Activated T-cell treated with anti-CD3 and anti-CD28 coated beads, Interleukin-2, amount 50 U/mL, for 24 hours (primary cell): Measurements from ENCODE around the gene MRFAP1.
"Not testable (repeated sequence)": the region's sequence is repeated elsewhere in the genome, so short reads cannot be mapped to it uniquely, and the experiment has no call there.

Experiments
- DNase-seq: peaks from one replicate; pipeline ENCODE4 v3.0.0-alpha.2; 2020
- H3K27ac Mint-ChIP-seq: 2 replicates; pipeline ENCODE4 v1.8.0; 2020; ENCODE audit warnings: mild to moderate bottlenecking, mixed read lengths
- H3K27me3 Mint-ChIP-seq: 2 replicates; pipeline ENCODE4 v1.8.0; 2020; ENCODE audit warnings: mixed read lengths
- H3K36me3 Mint-ChIP-seq: 2 replicates; pipeline ENCODE4 v1.8.0; 2020; ENCODE audit warnings: low read depth, mixed read lengths
- H3K4me1 Mint-ChIP-seq: 2 replicates; pipeline ENCODE4 v1.8.0; 2020; ENCODE audit warnings: low read depth, mixed read lengths
- H3K4me3 Mint-ChIP-seq: 2 replicates; pipeline ENCODE4 v1.8.0; 2020; ENCODE audit warnings: mild to moderate bottlenecking, moderate library complexity, mixed read lengths
- H3K9me3 Mint-ChIP-seq: 2 replicates; pipeline ENCODE4 v1.8.0; 2020; ENCODE audit warnings: mixed read lengths

The MRFAP1 gene

GRCh38 chr4:6658597-6659075, 18.2 kb downstream of the MRFAP1 start:
- H3K9me3 Mint-ChIP-seq: no peaks in the 10 kb centered on the region

DNA sequence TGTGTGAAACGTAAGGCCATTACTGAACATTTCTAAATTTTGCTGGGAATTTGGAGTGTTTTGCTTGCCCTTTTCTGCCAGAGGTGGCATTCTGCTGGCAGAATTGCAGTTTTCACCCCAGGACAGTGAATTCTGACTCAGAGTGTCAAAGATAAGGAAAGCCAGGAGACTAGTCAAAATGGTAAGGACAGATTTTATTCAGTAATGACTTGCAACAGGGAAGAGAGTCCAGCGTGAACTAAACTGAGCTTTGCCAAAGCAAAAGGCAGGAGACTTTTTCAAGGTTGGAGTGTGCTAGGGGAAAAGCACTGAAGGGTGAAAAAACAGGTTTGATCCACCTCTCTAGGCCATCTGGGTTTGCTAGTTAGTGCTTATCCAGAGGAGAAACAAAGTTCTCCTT, 19.4 kb downstream of the MRFAP1 start:
- no peaks in the 10 kb centered on the region for H3K9me3 Mint-ChIP-seq
- no peaks in the 10 kb centered on the region for H3K36me3 Mint-ChIP-seq
- H3K4me1 Mint-ChIP-seq: peaks cover 16% of the 10 kb centered on the region
- no peak overlapping the region for H3K4me3 Mint-ChIP-seq
- no peak for DNase-seq
- H3K27ac Mint-ChIP-seq: no peak overlapping the region
- peaks cover 35% of the 10 kb centered on the region for H3K27me3 Mint-ChIP-seq

More at GRCh38 chr4:6658597-6659075, 18.2 kb downstream of the MRFAP1 start:
- peak overlapping the region; percentile 54 for H3K4me3 Mint-ChIP-seq
- no peak overlapping the region for H3K27ac Mint-ChIP-seq
- peaks cover 13% of the 10 kb centered on the region for H3K4me1 Mint-ChIP-seq
- DNase-seq: peak; percentile 72
- H3K36me3 Mint-ChIP-seq: no peaks in the 10 kb centered on the region
- H3K27me3 Mint-ChIP-seq: peaks cover 30% of the 10 kb centered on the region

DNA sequence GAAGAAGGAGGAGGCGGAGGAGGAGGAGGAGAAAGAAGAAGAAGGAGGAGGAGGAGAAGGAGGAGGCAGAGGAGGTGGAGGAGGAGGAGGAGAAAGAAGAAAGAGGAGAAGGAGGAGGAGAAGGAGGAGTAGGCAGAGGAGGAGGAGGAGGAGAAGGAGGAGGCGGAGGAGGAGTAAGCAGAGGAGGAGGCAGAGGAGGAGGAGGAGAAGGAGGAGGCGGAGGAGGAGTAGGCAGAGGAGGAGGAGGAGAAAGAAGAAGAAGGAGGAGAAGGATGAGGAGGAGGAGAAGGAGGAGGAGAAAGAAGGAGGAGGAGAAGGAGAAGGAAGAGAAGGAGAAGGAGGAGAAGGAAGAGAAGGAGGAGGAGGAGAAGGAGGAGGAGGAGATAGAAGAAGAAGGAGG, 19.9 kb downstream of the MRFAP1 start:
- no peak for DNase-seq
- peaks cover 35% of the 10 kb centered on the region for H3K27me3 Mint-ChIP-seq
- H3K4me1 Mint-ChIP-seq: peaks cover 16% of the 10 kb centered on the region
- H3K36me3 Mint-ChIP-seq: no peaks in the 10 kb centered on the region
- H3K4me3 Mint-ChIP-seq: no peak overlapping the region
- no peaks in the 10 kb centered on the region for H3K9me3 Mint-ChIP-seq
- H3K27ac Mint-ChIP-seq: no peak overlapping the region

DNA sequence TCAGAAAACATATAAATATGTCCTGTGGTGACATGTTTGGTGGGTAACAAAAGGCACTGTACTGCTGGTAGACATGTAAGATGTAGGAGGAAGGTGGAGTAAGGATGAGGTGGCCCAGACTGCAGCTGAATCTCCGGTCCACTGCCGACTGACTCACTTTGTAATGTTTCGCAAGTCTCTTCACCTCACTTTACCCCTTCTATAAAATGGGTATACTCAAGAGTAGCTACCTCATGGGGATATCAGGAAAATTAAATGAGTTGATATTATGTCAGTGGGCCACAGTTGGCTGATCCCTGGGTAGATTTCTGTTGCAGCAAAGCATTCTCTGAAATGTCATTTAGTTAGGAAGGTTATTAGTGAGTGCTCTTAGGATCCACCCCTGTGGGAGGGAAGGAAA, 22.1 kb downstream of the MRFAP1 start:
- H3K27ac Mint-ChIP-seq: no peak overlapping the region
- H3K4me3 Mint-ChIP-seq: no peak overlapping the region
- H3K36me3 Mint-ChIP-seq: no peaks in the 10 kb centered on the region
- no peak for DNase-seq
- peaks cover 16% of the 10 kb centered on the region for H3K4me1 Mint-ChIP-seq
- H3K9me3 Mint-ChIP-seq: no peaks in the 10 kb centered on the region
- peaks cover 35% of the 10 kb centered on the region for H3K27me3 Mint-ChIP-seq

- no peak overlapping the region for H3K4me3 Mint-ChIP-seq
- peak overlapping the region; percentile 5 for H3K27ac Mint-ChIP-seq
- H3K9me3 Mint-ChIP-seq: no peaks in the 10 kb centered on the region
- peak; percentile 50 for DNase-seq
- H3K27me3 Mint-ChIP-seq: peaks cover 35% of the 10 kb centered on the region
- no peaks in the 10 kb centered on the region for H3K36me3 Mint-ChIP-seq
- peaks cover 13% of the 10 kb centered on the region for H3K4me1 Mint-ChIP-seq
These were observed 23.3 kb downstream of the MRFAP1 start for GRCh38 chr4:6663596-6664393.

- Mint-ChIP-seq H3K4me1 (peaks cover 3% of the 10 kb centered on the region), H3K4me3 (no peak overlapping the region), H3K27ac (no peak overlapping the region)
These were observed 24.8 kb downstream of the MRFAP1 start for GRCh38 chr4:6665320-6665654.

DNA sequence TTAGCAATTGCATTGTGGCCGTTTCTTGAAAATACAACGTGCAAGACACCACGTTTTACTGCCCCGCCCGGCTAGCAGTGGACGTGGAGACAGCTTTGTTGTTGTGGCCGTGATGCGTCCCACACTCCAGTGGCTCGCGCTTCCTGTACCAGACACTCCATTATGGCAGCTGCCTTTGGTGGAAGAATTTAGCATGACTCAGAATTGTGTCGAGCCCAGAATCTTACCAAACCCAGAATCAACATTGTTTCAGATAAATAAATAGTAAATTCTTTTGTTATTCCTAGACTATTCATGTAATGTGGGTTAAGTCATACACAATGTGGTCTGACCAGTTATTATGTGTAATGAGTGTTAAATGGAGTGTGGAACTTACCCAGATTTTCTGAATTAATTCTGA, 27.9 kb downstream of the MRFAP1 start:
- no peak overlapping the region for H3K27ac Mint-ChIP-seq
- peaks cover 8% of the 10 kb centered on the region for H3K4me1 Mint-ChIP-seq
- H3K27me3 Mint-ChIP-seq: peaks cover 7% of the 10 kb centered on the region
- H3K36me3 Mint-ChIP-seq: peaks cover 1% of the 10 kb centered on the region
- DNase-seq: no peak
- no peaks in the 10 kb centered on the region for H3K9me3 Mint-ChIP-seq
- no peak overlapping the region for H3K4me3 Mint-ChIP-seq

More at GRCh38 chr4:6665320-6665654, 24.8 kb downstream of the MRFAP1 start:
- DNase-seq: no peak
- no peaks in the 10 kb centered on the region for H3K36me3 Mint-ChIP-seq
- no peaks in the 10 kb centered on the region for H3K9me3 Mint-ChIP-seq
- H3K27me3 Mint-ChIP-seq: peaks cover 29% of the 10 kb centered on the region

DNA sequence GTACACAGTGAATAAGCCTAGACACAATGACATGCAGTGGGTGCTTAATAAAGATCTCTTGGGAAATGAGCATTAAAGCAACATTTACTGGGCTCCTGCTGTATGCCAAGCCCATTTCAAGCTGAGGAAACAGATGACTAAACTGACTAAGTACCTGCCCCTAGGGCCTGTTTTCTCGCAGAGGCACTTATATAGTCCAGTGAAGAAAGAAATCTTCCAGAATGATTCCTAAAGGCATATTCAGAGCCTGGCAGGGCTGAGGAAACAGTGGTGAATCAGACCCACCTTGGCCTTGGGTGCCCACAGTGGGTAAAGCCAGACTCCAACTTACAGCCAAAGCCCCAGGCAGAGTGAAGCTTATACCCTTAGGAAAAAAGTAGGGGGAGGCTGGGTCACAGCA, 31.2 kb downstream of the MRFAP1 start:
- peak overlapping the region; percentile 22 for H3K27ac Mint-ChIP-seq
- no peak for DNase-seq
- no peak overlapping the region for H3K4me3 Mint-ChIP-seq
- no peaks in the 10 kb centered on the region for H3K9me3 Mint-ChIP-seq
- H3K36me3 Mint-ChIP-seq: peaks cover 28% of the 10 kb centered on the region
- H3K4me1 Mint-ChIP-seq: peaks cover 26% of the 10 kb centered on the region
- no peaks in the 10 kb centered on the region for H3K27me3 Mint-ChIP-seq

DNA sequence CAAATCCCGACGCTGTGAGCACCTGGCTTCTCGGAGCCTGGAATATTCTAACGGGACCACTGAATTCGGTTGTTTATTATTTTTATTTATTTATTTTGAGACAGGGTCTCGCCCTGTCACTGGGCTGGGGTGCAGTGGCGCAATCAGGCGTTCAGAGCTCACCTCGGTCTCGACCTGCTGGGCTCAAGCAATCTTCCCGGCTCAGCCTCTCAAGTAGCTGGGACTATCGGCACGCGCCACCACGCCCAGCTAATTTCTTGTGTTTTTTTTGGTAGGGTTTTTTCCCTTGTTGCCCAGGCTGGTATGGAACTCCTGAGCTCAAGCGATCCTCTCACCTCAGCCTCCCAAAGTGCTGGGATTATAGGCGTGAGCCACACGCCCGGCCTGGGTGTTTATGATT, 31.6 kb downstream of the MRFAP1 start:
- no peak for DNase-seq
- no peak overlapping the region for H3K27ac Mint-ChIP-seq
- no peak overlapping the region for H3K4me3 Mint-ChIP-seq
- no peaks in the 10 kb centered on the region for H3K9me3 Mint-ChIP-seq
- peaks cover 33% of the 10 kb centered on the region for H3K36me3 Mint-ChIP-seq
- H3K4me1 Mint-ChIP-seq: peaks cover 31% of the 10 kb centered on the region
- no peaks in the 10 kb centered on the region for H3K27me3 Mint-ChIP-seq

DNA sequence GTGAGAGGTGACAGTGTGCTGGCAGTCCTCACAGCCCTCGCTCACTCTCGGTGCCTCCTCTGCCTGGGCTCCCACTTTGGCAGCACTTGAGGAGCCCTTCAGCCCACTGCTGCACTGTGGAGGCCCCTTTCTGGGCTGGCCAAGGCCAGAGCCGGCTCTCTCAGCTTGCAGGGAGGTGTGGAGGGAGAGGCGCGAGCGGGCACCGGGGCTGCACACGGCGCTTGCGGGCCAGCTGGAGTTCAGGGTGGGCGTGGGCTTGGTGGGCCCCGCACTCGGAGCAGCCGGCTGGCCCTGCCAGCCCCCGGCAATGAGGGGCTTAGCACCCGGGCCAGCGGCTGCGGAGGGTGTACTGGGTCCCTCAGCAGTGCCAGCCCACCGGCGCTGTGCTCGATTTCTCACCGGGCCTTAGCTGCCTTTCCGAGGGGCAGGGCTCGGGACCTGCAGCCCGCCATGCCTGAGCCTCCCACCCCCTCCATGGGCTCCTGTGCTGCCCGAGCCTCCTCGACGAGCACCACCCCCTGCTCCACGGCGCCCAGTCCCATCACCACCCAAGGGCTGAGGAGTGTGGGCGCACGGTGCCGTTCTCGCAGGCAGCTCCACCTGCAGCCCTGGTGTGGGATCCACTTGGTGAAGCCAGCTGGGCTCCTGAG, 32.2 kb downstream of the MRFAP1 start:
- peaks cover 37% of the 10 kb centered on the region for H3K4me1 Mint-ChIP-seq
- H3K9me3 Mint-ChIP-seq, H3K27me3 Mint-ChIP-seq, DNase-seq: not testable (repeated sequence)
- peak overlapping the region; percentile 98 for H3K27ac Mint-ChIP-seq
- peaks cover 38% of the 10 kb centered on the region for H3K36me3 Mint-ChIP-seq
- H3K4me3 Mint-ChIP-seq: peak overlapping the region; percentile 82

- not testable (repeated sequence) for H3K9me3 Mint-ChIP-seq, DNase-seq, H3K27me3 Mint-ChIP-seq
- H3K36me3 Mint-ChIP-seq: peaks cover 42% of the 10 kb centered on the region
- peak overlapping the region; percentile 98 for H3K27ac Mint-ChIP-seq
- H3K4me1 Mint-ChIP-seq: peaks cover 39% of the 10 kb centered on the region
- H3K4me3 Mint-ChIP-seq: peak overlapping the region; percentile 82
These were observed 32.7 kb downstream of the MRFAP1 start for GRCh38 chr4:6673191-6673659.

DNA sequence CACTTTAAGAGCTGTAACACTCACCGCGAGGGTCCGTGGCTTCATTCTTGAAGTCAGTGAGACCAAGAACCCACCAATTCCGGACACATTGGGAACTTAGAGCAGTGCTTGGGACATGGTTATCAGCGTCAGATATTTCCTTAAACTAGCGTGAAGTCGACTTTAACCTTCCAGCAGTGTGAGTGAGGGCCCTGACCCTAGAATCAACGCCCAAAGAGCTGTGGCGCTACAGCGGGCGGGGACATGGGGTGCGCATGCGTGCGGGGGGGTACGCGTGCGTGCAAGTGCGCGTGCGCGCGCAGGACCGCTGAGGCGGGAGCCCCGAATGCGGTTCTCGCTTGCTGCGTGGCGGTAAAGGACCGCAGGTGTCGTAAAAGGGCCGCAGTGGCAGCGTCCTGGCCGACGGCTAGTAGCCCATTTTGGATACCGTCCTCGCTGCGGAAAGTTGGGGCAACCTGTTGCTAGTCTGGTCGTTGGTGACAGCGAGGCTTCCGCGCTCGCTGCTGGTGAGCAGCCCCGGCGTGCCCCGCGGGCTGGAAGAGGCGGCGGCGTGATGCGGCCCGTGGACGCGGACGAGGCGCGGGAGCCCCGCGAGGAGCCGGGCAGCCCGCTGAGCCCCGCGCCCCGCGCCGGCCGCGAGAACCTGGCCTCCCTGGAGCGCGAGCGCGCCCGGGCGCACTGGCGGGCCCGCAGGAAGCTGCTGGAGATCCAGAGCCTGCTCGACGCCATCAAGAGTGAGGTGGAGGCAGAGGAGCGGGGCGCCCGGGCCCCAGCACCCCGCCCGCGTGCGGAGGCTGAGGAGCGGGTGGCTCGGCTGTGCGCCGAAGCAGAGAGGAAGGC, 33.4 kb downstream of the MRFAP1 start:
- H3K4me1 Mint-ChIP-seq: peaks cover 46% of the 10 kb centered on the region
- H3K27ac Mint-ChIP-seq: peak overlapping the region; percentile 98
- H3K9me3 Mint-ChIP-seq: no peaks in the 10 kb centered on the region
- peaks cover 48% of the 10 kb centered on the region for H3K36me3 Mint-ChIP-seq
- DNase-seq: peak; percentile 92
- no peaks in the 10 kb centered on the region for H3K27me3 Mint-ChIP-seq
- H3K4me3 Mint-ChIP-seq: peak overlapping the region; percentile 82

- H3K27ac Mint-ChIP-seq: peak overlapping the region; percentile 98
- H3K4me3 Mint-ChIP-seq: peak overlapping the region; percentile 82
- no peaks in the 10 kb centered on the region for H3K27me3 Mint-ChIP-seq
- H3K36me3 Mint-ChIP-seq: peaks cover 56% of the 10 kb centered on the region
- peaks cover 50% of the 10 kb centered on the region for H3K4me1 Mint-ChIP-seq
- peak; percentile 64 for DNase-seq
- H3K9me3 Mint-ChIP-seq: no peaks in the 10 kb centered on the region
These were observed 34.1 kb downstream of the MRFAP1 start for GRCh38 chr4:6674500-6675149.
